Esophagus muscularis mucosa (tissue), 4 donors: ENCODE measurements around the gene PRDM5. TPM values are rescaled to one million over a fixed set of nuclear protein-coding genes. Genes with fewer than 3 reads are reported as not detected.

Experiments used
- DNase-seq: peaks from one replicate; pipeline ENCODE4 v3.0.0-alpha.2; 2017; ENCODE audit errors: extremely low spot score
- H3K27ac ChIP-seq, 4 donors: fragments of 200-600 bp; sonication (generic); replicated peaks in 1 of 4; 1 replicate in 3 of 4; 2 replicates in 1 of 4; pipeline ENCODE4 v1.5.1; 2016 to 2019; ENCODE audit warnings: mild to moderate bottlenecking in 1 of 4
- H3K27me3 ChIP-seq, 4 donors: fragments of 200-600 bp; sonication (generic); one replicate each; pipeline versions ENCODE4 v1.5.1 to v1.6.0; 2016 to 2019
- H3K36me3 ChIP-seq, 4 donors: fragments of 200-600 bp; sonication (generic); one replicate each; pipeline ENCODE4 v1.5.1; 2016 to 2019
- H3K4me1 ChIP-seq, 4 donors: fragments of 200-600 bp; sonication (generic); one replicate each; pipeline ENCODE4 v1.5.1; 2016 to 2019
- H3K4me3 ChIP-seq, 4 donors: fragments of 200-600 bp; sonication (generic); 1 replicate in 2 of 4; 2 replicates in 2 of 4; pipeline ENCODE4 v1.5.1; 2016 to 2019; ENCODE audit warnings: mild to moderate bottlenecking in 4 of 4, moderate library complexity in 1 of 4
- H3K9me3 ChIP-seq, 4 donors: fragments of 200-600 bp; sonication (generic); 1 replicate in 3 of 4; 2 replicates in 1 of 4; pipeline ENCODE4 v1.5.1; 2016 to 2019
- EP300 ChIP-seq: sonication (generic); formaldehyde crosslinking; IDR thresholded peaks from one replicate; pipeline ENCODE4 v1.6.1; 2017; ENCODE audit warnings: antibody characterized with exemption
- POLR2A ChIP-seq: fragments of 450-650 bp; IDR thresholded peaks from one replicate; pipeline ENCODE4 v1.6.1; 2017; ENCODE audit warnings: antibody characterized with exemption, moderate library complexity, mild to moderate bottlenecking, low read depth
- POLR2AphosphoS5 ChIP-seq, 2 donors: sonication (generic); formaldehyde crosslinking; IDR thresholded peaks; one replicate each; pipeline ENCODE4 v1.6.1; 2017; ENCODE audit warnings: antibody characterized with exemption in 2 of 2
- WGBS: methylation state at CpG from one replicate; pipeline ENCODE4 v1.1.5; 2018; 5-methylcytosine and 5-hydroxymethylcytosine counted together
- intact Hi-C: fragments of 100-400 bp; cut with DNase I; formaldehyde crosslinking; loops from one replicate; pipeline ENCODE4 v1.15.1; 2023
- total RNA-seq, 4 donors: library from RNA; depleted of rRNA; stranded (reverse); fragments of >200 nt; gene quantifications; one replicate each; pipeline versions ENCODE4 v1.1.0 to v1.2.1, GENCODE V29; 2016
- TF ChIP-seq, protein P1 (sequence below), 3 experiments: fragments of 200-600 bp in 2 of 3; fragments of 450-650 bp in 1 of 3; sonication (generic) in 2 of 3; IDR thresholded peaks; one replicate each; pipeline ENCODE4 v1.5.1; 2017 to 2019; ENCODE audit warnings: antibody characterized with exemption in 3 of 3, mild to moderate bottlenecking in 2 of 3, moderate library complexity in 1 of 3

PRDM5 gene
- total RNA-seq, 4 donors from 2014 or later, result 10.8 to 17.0 (median 15.4) TPM

DNA sequence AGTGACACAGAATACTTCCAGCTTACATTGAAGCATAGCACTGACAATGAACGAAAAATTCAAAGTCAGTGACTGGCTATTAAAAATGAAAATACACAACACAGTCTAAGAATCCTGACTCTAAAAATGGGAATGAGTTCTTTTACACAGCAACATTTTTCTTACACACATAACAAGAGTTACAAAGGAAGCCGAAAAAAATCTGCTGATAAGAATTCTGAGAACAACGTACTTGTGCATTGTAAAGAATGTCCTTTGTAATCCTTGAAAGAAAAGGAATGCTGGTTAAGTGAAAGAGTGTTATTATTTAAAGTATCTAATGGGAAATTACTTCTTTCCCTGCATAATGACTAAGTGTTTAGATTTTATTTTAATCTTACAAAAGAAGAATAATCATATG lies 199.4 kb downstream of the PRDM5 start:
- TF ChIP-seq POLR2A, result no peak
- TF ChIP-seq POLR2AphosphoS5 (IDR thresholded peaks at IDR 0.05), result no peak
- TF ChIP-seq EP300, result no peak
- TF ChIP-seq, protein P1, sequence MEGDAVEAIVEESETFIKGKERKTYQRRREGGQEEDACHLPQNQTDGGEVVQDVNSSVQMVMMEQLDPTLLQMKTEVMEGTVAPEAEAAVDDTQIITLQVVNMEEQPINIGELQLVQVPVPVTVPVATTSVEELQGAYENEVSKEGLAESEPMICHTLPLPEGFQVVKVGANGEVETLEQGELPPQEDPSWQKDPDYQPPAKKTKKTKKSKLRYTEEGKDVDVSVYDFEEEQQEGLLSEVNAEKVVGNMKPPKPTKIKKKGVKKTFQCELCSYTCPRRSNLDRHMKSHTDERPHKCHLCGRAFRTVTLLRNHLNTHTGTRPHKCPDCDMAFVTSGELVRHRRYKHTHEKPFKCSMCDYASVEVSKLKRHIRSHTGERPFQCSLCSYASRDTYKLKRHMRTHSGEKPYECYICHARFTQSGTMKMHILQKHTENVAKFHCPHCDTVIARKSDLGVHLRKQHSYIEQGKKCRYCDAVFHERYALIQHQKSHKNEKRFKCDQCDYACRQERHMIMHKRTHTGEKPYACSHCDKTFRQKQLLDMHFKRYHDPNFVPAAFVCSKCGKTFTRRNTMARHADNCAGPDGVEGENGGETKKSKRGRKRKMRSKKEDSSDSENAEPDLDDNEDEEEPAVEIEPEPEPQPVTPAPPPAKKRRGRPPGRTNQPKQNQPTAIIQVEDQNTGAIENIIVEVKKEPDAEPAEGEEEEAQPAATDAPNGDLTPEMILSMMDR (IDR thresholded peaks at IDR 0.05), result no peak
- H3K9me3 ChIP-seq, result no peaks in the 10 kb centered on the region
- no peak for DNase-seq
- no peak overlapping the region for H3K4me3 ChIP-seq
- H3K36me3 ChIP-seq, result no peaks in the 10 kb centered on the region
- H3K27ac ChIP-seq, result no peak overlapping the region
- intact Hi-C loops, result loop anchor here (5.0 kb wide), 1 partner anchor 374 kb away; no protein-coding TSS in a partner anchor
- no peaks in the 10 kb centered on the region for H3K27me3 ChIP-seq
- 84% methylated on average over 3 of the region's 3 CpGs for WGBS
- H3K4me1 ChIP-seq, result peaks cover 0 to 4% (median 0%) of the 10 kb centered on the region in 4 donors

GRCh38 chr4:120722655-120723054 lies 199.9 kb downstream of the PRDM5 start:
- intact Hi-C loops, result loop anchor here (5.0 kb wide), 1 partner anchor 375 kb away; no protein-coding TSS in a partner anchor
- Histone ChIP-seq H3K36me3 (no peaks in the 10 kb centered on the region), H3K4me3 (no peak overlapping the region), H3K27ac (no peak overlapping the region), H3K4me1 (peaks cover 0 to 4% (median 0%) of the 10 kb centered on the region in 4 donors), H3K27me3 (no peaks in the 10 kb centered on the region), H3K9me3 (no peaks in the 10 kb centered on the region)
- no peak for DNase-seq
- no peak for TF ChIP-seq EP300
- WGBS, result 96% methylated on average over 7 of the region's 7 CpGs

- peaks cover 0 to 4% (median 0%) of the 10 kb centered on the region in 4 donors for H3K4me1 ChIP-seq
- no peaks in the 10 kb centered on the region for H3K9me3 ChIP-seq
- H3K27me3 ChIP-seq, result no peaks in the 10 kb centered on the region
- no peak for DNase-seq
- TF ChIP-seq, protein P1 (IDR thresholded peaks at IDR 0.05), result no peak
- no peak for TF ChIP-seq EP300
- no peak for TF ChIP-seq POLR2AphosphoS5 (IDR thresholded peaks at IDR 0.05)
- TF ChIP-seq POLR2A, result no peak
- WGBS, result 85% methylated on average over 5 of the region's 5 CpGs
- H3K36me3 ChIP-seq, result no peaks in the 10 kb centered on the region
- no peak overlapping the region for H3K27ac ChIP-seq
- intact Hi-C loops, result loop anchor here (5.0 kb wide), 1 partner anchor 377 kb away; no protein-coding TSS in a partner anchor
- no peak overlapping the region for H3K4me3 ChIP-seq
Measured at GRCh38 chr4:120720354-120720934, 202.1 kb downstream of the PRDM5 start.

GRCh38 chr4:120718979-120719566 lies 203.5 kb downstream of the PRDM5 start:
- intact Hi-C loops, result no loop called here
- TF ChIP-seq POLR2A (no peak), POLR2AphosphoS5 (IDR thresholded peaks at IDR 0.05) (no peak)
- TF ChIP-seq, protein P1 (IDR thresholded peaks at IDR 0.05), result peak; percentile 37 to 47 (median 38)
- WGBS, result 33% methylated on average over 5 of the region's 5 CpGs
- peaks cover 0 to 4% (median 0%) of the 10 kb centered on the region in 4 donors for H3K4me1 ChIP-seq
- no peaks in the 10 kb centered on the region for H3K27me3 ChIP-seq
- DNase-seq, result no peak
- H3K9me3 ChIP-seq, result no peaks in the 10 kb centered on the region
- no peaks in the 10 kb centered on the region for H3K36me3 ChIP-seq
- no peak overlapping the region for H3K27ac ChIP-seq
- no peak overlapping the region for H3K4me3 ChIP-seq

- whole genome bisulfite sequencing, result 96% methylated on average over 1 of the region's 1 CpG
- no peaks in the 10 kb centered on the region for H3K36me3 ChIP-seq
- no peaks in the 10 kb centered on the region for H3K27me3 ChIP-seq
- peaks cover 0 to 4% (median 0%) of the 10 kb centered on the region in 4 donors for H3K4me1 ChIP-seq
- H3K27ac ChIP-seq, result no peak overlapping the region
- TF ChIP-seq EP300 (no peak), POLR2A (no peak), POLR2AphosphoS5 (IDR thresholded peaks at IDR 0.05) (no peak)
- TF ChIP-seq, protein P1 (IDR thresholded peaks at IDR 0.05), result no peak
- no peak for DNase-seq
- H3K4me3 ChIP-seq, result no peak overlapping the region
- H3K9me3 ChIP-seq, result no peaks in the 10 kb centered on the region
- intact Hi-C loops, result no loop called here
Measured at GRCh38 chr4:120716346-120716745, 206.2 kb downstream of the PRDM5 start.
